H1 (cell line): ENCODE data around the gene CS. TPM values are rescaled to one million over a fixed set of nuclear protein-coding genes. Genes with fewer than 3 reads are reported as not detected.
A peak's percentile ranks its signal among the peaks of the same experiment; 100 is the strongest.

Source experiments
- CTCF ChIA-PET: fragments of 300-600 bp; sonication (Branson Sonifier 250); formaldehyde crosslinking; loops from one replicate; lab custom pipeline; 2021; ENCODE audit not compliant: partially characterized antibody; lab: Charles Lee
- POLR2A ChIA-PET: fragments of 300-600 bp; sonication (Branson Sonifier 250); formaldehyde crosslinking; loops from one replicate; lab custom pipeline; 2021; ENCODE audit warnings: inconsistent platforms; ENCODE audit not compliant: partially characterized antibody; lab: Charles Lee
- DNase-seq, 2 experiments: peaks; one replicate each; pipeline versions ENCODE4 v3.0.0 to v3.0.0-alpha.2; 2010 to 2022; ENCODE audit warnings: low spot score in 2 of 2, low read depth in 1 of 2, mixed read lengths in 1 of 2
- FAIRE-seq: peaks from 2 replicates; lab custom pipeline; 2011; peaks lifted over from hg19 to GRCh38; lab: Jason Lieb, UNC
- H2AFZ ChIP-seq: 2 replicates; pipeline ENCODE4 v1.8.1; 2012; ENCODE audit warnings: low read length, inconsistent platforms
- H2AK5ac ChIP-seq: 2 replicates; pipeline ENCODE4 v1.6.1; 2013; ENCODE audit warnings: low read depth, low read length
- H2BK120ac ChIP-seq: replicated peaks from 2 replicates; pipeline ENCODE3; 2013; ENCODE audit warnings: low read depth, low read length, inconsistent platforms
- H2BK12ac ChIP-seq: 2 replicates; pipeline ENCODE4 v1.6.1; 2013; ENCODE audit warnings: low read depth, low read length
- H2BK15ac ChIP-seq: 2 replicates; pipeline ENCODE4 v1.6.1; 2013; ENCODE audit warnings: low read length
- H2BK20ac ChIP-seq: 2 replicates; pipeline ENCODE4 v1.6.1; 2013; ENCODE audit warnings: low read length
- H2BK5ac ChIP-seq: 2 replicates; pipeline ENCODE4 v1.6.1; 2013; ENCODE audit warnings: low read depth, low read length
- H3K14ac ChIP-seq: 2 replicates; pipeline ENCODE4 v1.6.1; 2013; ENCODE audit warnings: inconsistent platforms; ENCODE audit not compliant: insufficient read length
- H3K18ac ChIP-seq: 2 replicates; pipeline ENCODE4 v1.6.1; 2013; ENCODE audit warnings: low read length; ENCODE audit errors: extremely low read depth
- H3K23ac ChIP-seq: 2 replicates; pipeline ENCODE4 v1.6.1; 2013; ENCODE audit warnings: inconsistent platforms; ENCODE audit not compliant: insufficient read length
- H3K23me2 ChIP-seq: 2 replicates; pipeline ENCODE4 v1.6.1; 2013; ENCODE audit warnings: low read depth, low read length
- H3K27ac ChIP-seq: 2 replicates; pipeline ENCODE4 v1.6.1; 2011; ENCODE audit warnings: low read depth, low read length, inconsistent platforms
- H3K27me3 ChIP-seq, 4 experiments: replicated peaks in 1 of 4; 1 replicate in 1 of 4; 2 replicates in 3 of 4; pipeline versions ENCODE4 v1.6.1 to v1.8.1; 2011 to 2013; ENCODE audit warnings: low read length in 3 of 4, mild to moderate bottlenecking in 3 of 4, inconsistent platforms in 2 of 4, mixed read lengths in 2 of 4, moderate library complexity in 1 of 4; ENCODE audit not compliant: control insufficient read depth in 3 of 4, insufficient read depth in 3 of 4; ENCODE audit errors: extremely low read depth in 1 of 4
- H3K36me3 ChIP-seq, 4 experiments: 2 replicates each; pipeline versions ENCODE4 v1.6.1 to v1.8.1; 2011 to 2013; ENCODE audit warnings: mild to moderate bottlenecking in 4 of 4, low read length in 3 of 4, moderate library complexity in 2 of 4, control low read depth in 1 of 4, inconsistent platforms in 1 of 4; ENCODE audit not compliant: insufficient read depth in 4 of 4, control insufficient read depth in 2 of 4
- H3K4ac ChIP-seq: replicated peaks from 2 replicates; pipeline ENCODE3; 2013; ENCODE audit warnings: low read length, low read depth, mixed read lengths, inconsistent platforms; ENCODE audit not compliant: insufficient read length
- H3K4me1 ChIP-seq, 4 experiments: replicated peaks in 1 of 4; 1 replicate in 1 of 4; 2 replicates in 3 of 4; pipeline versions ENCODE4 v1.6.1 to v1.8.1; 2011 to 2013; ENCODE audit warnings: low read length in 3 of 4, inconsistent platforms in 2 of 4, mixed read lengths in 1 of 4; ENCODE audit not compliant: insufficient read depth in 4 of 4, control insufficient read depth in 3 of 4
- H3K4me2 ChIP-seq, 2 experiments: 2 replicates each; pipeline versions ENCODE4 v1.6.1 to v1.8.1; 2011 to 2013; ENCODE audit warnings: low read depth in 2 of 2, low read length in 2 of 2, control low read depth in 1 of 2, inconsistent platforms in 1 of 2, mild to moderate bottlenecking in 1 of 2; ENCODE audit not compliant: insufficient read depth in 1 of 2
- H3K4me3 ChIP-seq, 4 experiments: fragments of 200-600, 300-600 bp in 1 of 4; sonication (generic), shearing (Covaris generic), sonication (Bioruptor Twin) in 1 of 4; 2 replicates each; pipeline versions ENCODE4 v1.5.1 to v1.8.1; 2011 to 2016; ENCODE audit warnings: low read length in 4 of 4, low read depth in 3 of 4, control low read depth in 2 of 4, inconsistent platforms in 2 of 4, mild to moderate bottlenecking in 2 of 4, mixed read lengths in 1 of 4, moderate library complexity in 1 of 4; ENCODE audit not compliant: insufficient read depth in 2 of 4; ENCODE audit errors: extremely low read depth in 1 of 4
- H3K56ac ChIP-seq: replicated peaks from 2 replicates; pipeline ENCODE3; 2013; ENCODE audit warnings: low read depth, mild to moderate bottlenecking, mixed read lengths, low read length, inconsistent platforms; ENCODE audit not compliant: insufficient read length
- H3K79me1 ChIP-seq: 2 replicates; pipeline ENCODE4 v1.6.1; 2013; ENCODE audit warnings: low read depth, low read length, control low read depth
- H3K79me2 ChIP-seq, 2 experiments: 2 replicates each; pipeline versions ENCODE4 v1.6.1 to v1.8.1; 2012 to 2013; ENCODE audit warnings: low read length in 2 of 2, mild to moderate bottlenecking in 2 of 2, inconsistent platforms in 1 of 2; ENCODE audit not compliant: insufficient read depth in 2 of 2, control insufficient read depth in 1 of 2
- H3K9ac ChIP-seq, 4 experiments: replicated peaks in 1 of 4; 1 replicate in 1 of 4; 2 replicates in 3 of 4; pipeline versions ENCODE4 v1.6.1 to v1.8.1; 2011 to 2013; ENCODE audit warnings: low read depth in 3 of 4, low read length in 3 of 4, control low read depth in 2 of 4, mild to moderate bottlenecking in 2 of 4, moderate library complexity in 2 of 4, inconsistent platforms in 1 of 4; ENCODE audit errors: extremely low read depth in 1 of 4
- H3K9me3 ChIP-seq, 2 experiments: 2 replicates each; pipeline versions ENCODE4 v1.6.1 to v1.8.1; 2012 to 2013; ENCODE audit warnings: mild to moderate bottlenecking in 2 of 2, moderate library complexity in 2 of 2, control low read depth in 1 of 2, inconsistent platforms in 1 of 2, low read depth in 1 of 2, low read length in 1 of 2, mixed read lengths in 1 of 2; ENCODE audit not compliant: insufficient read depth in 2 of 2
- H4K20me1 ChIP-seq, 2 experiments: replicated peaks in 1 of 2; 2 replicates each; pipeline versions ENCODE3 to v1.8.1; 2011 to 2013; ENCODE audit warnings: inconsistent platforms in 2 of 2, low read length in 2 of 2, mild to moderate bottlenecking in 1 of 2; ENCODE audit not compliant: insufficient read depth in 2 of 2, control insufficient read depth in 1 of 2
- H4K5ac ChIP-seq: 2 replicates; pipeline ENCODE4 v1.6.1; 2013; ENCODE audit warnings: low read length, low read depth, mixed read lengths, inconsistent platforms; ENCODE audit not compliant: insufficient read length
- H4K8ac ChIP-seq: 2 replicates; pipeline ENCODE4 v1.8.0; 2013; ENCODE audit warnings: mild to moderate bottlenecking, moderate library complexity, low read length, inconsistent platforms; ENCODE audit not compliant: insufficient read depth; ENCODE audit errors: extremely low read depth
- H4K91ac ChIP-seq: replicated peaks from 2 replicates; pipeline ENCODE3; 2013; ENCODE audit warnings: low read length, mixed read lengths, inconsistent platforms; ENCODE audit not compliant: insufficient read length
- RBBP5 ChIP-seq: IDR thresholded peaks from 2 replicates; pipeline ENCODE4 v1.7.1; 2012; ENCODE audit warnings: low read depth, mild to moderate bottlenecking, inconsistent platforms, low read length, moderate library complexity, borderline replicate concordance
- SIX5 ChIP-seq: IDR thresholded peaks from 2 replicates; pipeline ENCODE4 v1.6.1; 2011; ENCODE audit warnings: mild to moderate bottlenecking, low read depth, low read length
- WGBS, 2 experiments: shearing (Covaris generic) in 1 of 2; methylation state at CpG; one replicate each; pipeline versions ENCODE4 v1.1.6 to v1.1.7; 2013 to 2015; ENCODE audit warnings: low lambda C conversion rate in 2 of 2, mixed read lengths in 2 of 2, inconsistent platforms in 1 of 2, low coverage in 1 of 2, missing lambda C conversion rate in 1 of 2; ENCODE audit not compliant: insufficient replicate concordance in 2 of 2, insufficient coverage in 1 of 2, insufficient read length in 1 of 2; ENCODE audit errors: extremely low coverage in 1 of 2, missing lambda C conversion rate in 1 of 2; 5-methylcytosine and 5-hydroxymethylcytosine counted together
- polyA plus RNA-seq, 7 experiments: library from polyadenylated mRNA; depleted of rRNA in 3 of 7; stranded (reverse) in 5 of 7; unstranded in 2 of 7; fragments of >200 nt in 5 of 7; fragments of 200-250 nt in 2 of 7; gene quantifications; 1 replicate in 5 of 7; 2 replicates in 1 of 7; 4 replicates in 1 of 7; pipeline versions ENCODE4 v1.2.1 to v1.2.3, GENCODE V29; 2011 to 2013; ENCODE audit warnings: missing spikeins in 2 of 7, mixed read lengths in 2 of 7
- total RNA-seq: library from RNA; stranded (reverse); fragmentation: NEBNext Ultra II Directional; extraction: Animal tissue kit (Norgen Biotek cat#: 25700); gene quantifications from 2 replicates; pipeline ENCODE4 v1.2.1, GENCODE V29; 2021

The CS gene
- total and polyA plus RNA-seq, 2 of the 8 experiments (the other 6 are each of a cell fraction or from before 2014, with no cell fraction given): 96.6 to 238 TPM

DNA sequence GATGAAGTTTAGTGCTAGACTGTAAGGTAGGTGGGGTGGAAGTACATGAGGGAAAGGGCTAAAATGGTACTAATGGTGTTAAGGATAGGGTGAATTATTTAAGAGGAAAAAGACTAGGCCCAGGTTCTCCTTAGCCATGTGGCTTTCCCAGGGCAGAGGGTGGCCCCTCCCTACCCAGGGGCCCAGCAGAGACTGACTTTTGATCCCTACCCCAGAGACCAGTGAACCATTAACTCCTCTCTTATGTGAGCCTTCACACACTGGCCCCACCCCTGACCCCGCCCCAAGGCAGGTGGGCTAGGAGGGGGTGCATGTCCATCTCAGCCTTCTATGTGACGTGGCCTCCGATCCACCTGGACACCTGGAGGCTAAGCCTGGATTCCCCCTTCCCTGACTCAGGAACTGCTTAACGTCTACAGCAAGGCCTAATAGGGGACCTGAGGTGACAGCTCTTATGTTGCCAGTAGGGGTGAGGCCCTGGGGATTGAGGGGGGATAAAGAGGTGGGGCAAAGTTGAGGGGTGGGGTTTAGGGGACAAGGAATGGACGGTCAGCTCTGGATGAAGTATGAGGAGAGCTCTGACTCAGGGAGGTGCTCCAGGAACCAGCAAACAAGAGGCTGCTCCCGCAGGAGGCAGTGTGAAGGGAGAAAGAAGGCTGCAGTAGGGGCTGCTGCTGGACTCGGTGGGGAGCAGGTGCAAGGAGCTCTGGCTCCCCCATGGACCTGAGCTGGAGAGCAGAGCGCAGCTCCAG, 69.5 kb downstream of the CS start:
- Histone ChIP-seq H3K4ac (no peak overlapping the region), H2BK12ac (no peak overlapping the region), H4K20me1 (no peaks in the 10 kb centered on the region), H2BK120ac (no peak overlapping the region), H3K27ac (no peak overlapping the region), H2AK5ac (0 out of 2 replicates have a peak overlapping the region, but pooled peaks have one; percentile 24), H3K18ac (no peak overlapping the region), H3K4me2 (no peak overlapping the region), H3K79me1 (peaks cover 2% of the 10 kb centered on the region; the same call in 1 of the 2 replicates), H3K36me3 (peaks cover 0 to 4% (median 1%) of the 10 kb centered on the region in 4 experiments; a peak in 1 of 8 replicates), H3K4me1 (peaks cover 0 to 6% (median 0%) of the 10 kb centered on the region in 4 experiments; a peak in 3 of 7 replicates), H3K9ac (no peak overlapping the region), H3K79me2 (no peaks in the 10 kb centered on the region), H3K56ac (no peak overlapping the region), H3K27me3 (no peaks in the 10 kb centered on the region), H4K5ac (no peak overlapping the region), H3K4me3 (no peak overlapping the region), H4K91ac (no peak overlapping the region), H2BK20ac (no peak overlapping the region), H2BK5ac (no peak overlapping the region), H3K9me3 (no peaks in the 10 kb centered on the region), H2AFZ (no peak overlapping the region), H3K23ac (no peak overlapping the region), H3K14ac (no peak overlapping the region), H2BK15ac (no peak overlapping the region), H3K23me2 (no peaks in the 10 kb centered on the region), H4K8ac (peak overlapping the region; percentile 76; the same call in 1 of the 2 replicates)
- CTCF ChIA-PET: interaction anchor here (0.9 to 10.5 kb wide), 12 partner anchors 8 to 230 kb away, joined by 3 to 72 read pairs (median 4); partner anchors contain the start of genes ANKRD52, COQ10A, RNF41 and SMARCC2
- 79% methylated on average over 8 of the region's 8 CpGs; no CpG with 5 or more reads in 1 of the 2 experiments for WGBS, 2 experiments
- no peak for DNase-seq
- POLR2A ChIA-PET: interaction anchor here (0.6 to 8.6 kb wide), 14 partner anchors 9 to 182 kb away, joined by 3 to 65 read pairs (median 4); partner anchors contain the start of genes ANKRD52, CS, MYL6 and RNF41
- FAIRE-seq: no peak
- no peak for TF ChIP-seq RBBP5
- no peak for TF ChIP-seq SIX5
